Activated CD8-positive, alpha-beta memory T cell treated with anti-CD3 and anti-CD28 coated beads, Interleukin-2, amount 50 U/mL, for 48 hours (primary cell): ENCODE measurements around the gene ARHGAP4.

ENCODE experiments used
- DNase-seq: peaks from one replicate; pipeline ENCODE4 v3.0.0-alpha.2; 2020

Gene ARHGAP4

GRCh38 chrX:153961292-153961691, 35.2 kb upstream of the ARHGAP4 start:
- DNase-seq: no peak

GRCh38 chrX:153960786-153961185, 34.7 kb upstream of the ARHGAP4 start:
- DNase-seq: no peak

GRCh38 chrX:153960077-153960476, 34.0 kb upstream of the ARHGAP4 start:
- DNase-seq: no peak

- no peak for DNase-seq
Observed at GRCh38 chrX:153959649-153960048, 33.6 kb upstream of the ARHGAP4 start.

GRCh38 chrX:153958605-153959004, 32.5 kb upstream of the ARHGAP4 start:
- no peak for DNase-seq

GRCh38 chrX:153957224-153957623, 31.2 kb upstream of the ARHGAP4 start:
- DNase-seq: no peak

GRCh38 chrX:153956044-153956907, 30.2 kb upstream of the ARHGAP4 start:
- no peak for DNase-seq

- DNase-seq: no peak
Observed at GRCh38 chrX:153955228-153955732, 29.2 kb upstream of the ARHGAP4 start.

GRCh38 chrX:153954558-153955227, 28.6 kb upstream of the ARHGAP4 start:
- no peak for DNase-seq

- DNase-seq: no peak
Observed at GRCh38 chrX:153953892-153954557, 28.0 kb upstream of the ARHGAP4 start.

- peak; percentile 92 for DNase-seq
Observed at GRCh38 chrX:153953342-153953830, 27.3 kb upstream of the ARHGAP4 start.

GRCh38 chrX:153952373-153953026, 26.4 kb upstream of the ARHGAP4 start:
- DNase-seq: no peak

GRCh38 chrX:153951683-153952372, 25.8 kb upstream of the ARHGAP4 start:
- no peak for DNase-seq

- no peak for DNase-seq
Observed at GRCh38 chrX:153950127-153950526, 24.1 kb upstream of the ARHGAP4 start.

- DNase-seq: no peak
Observed at GRCh38 chrX:153948847-153949805, 23.1 kb upstream of the ARHGAP4 start.

- DNase-seq: no peak
Observed at GRCh38 chrX:153948002-153948466, 22.0 kb upstream of the ARHGAP4 start.

GRCh38 chrX:153947009-153947769, 21.1 kb upstream of the ARHGAP4 start:
- DNase-seq: peak; percentile 82

- no peak for DNase-seq
Observed at GRCh38 chrX:153945956-153946943, 20.2 kb upstream of the ARHGAP4 start.

GRCh38 chrX:153944800-153945150, 18.7 kb upstream of the ARHGAP4 start:
- DNase-seq: no peak
